GM21825 (cell line): Measurements from ENCODE around the gene KRTCAP2.

Experiments used
- ATAC-seq: cut with Tn5 transposase; IDR thresholded peaks from one replicate; pipeline ENCODE4 v1.9.1; 2021; ENCODE audit warnings: mild to moderate bottlenecking, moderate library complexity; ENCODE audit not compliant: unreplicated experiment

Gene KRTCAP2

GRCh38 chr1:155184835-155185782, 12.0 kb upstream of the KRTCAP2 start:
- ATAC-seq, result peak; percentile 82

DNA sequence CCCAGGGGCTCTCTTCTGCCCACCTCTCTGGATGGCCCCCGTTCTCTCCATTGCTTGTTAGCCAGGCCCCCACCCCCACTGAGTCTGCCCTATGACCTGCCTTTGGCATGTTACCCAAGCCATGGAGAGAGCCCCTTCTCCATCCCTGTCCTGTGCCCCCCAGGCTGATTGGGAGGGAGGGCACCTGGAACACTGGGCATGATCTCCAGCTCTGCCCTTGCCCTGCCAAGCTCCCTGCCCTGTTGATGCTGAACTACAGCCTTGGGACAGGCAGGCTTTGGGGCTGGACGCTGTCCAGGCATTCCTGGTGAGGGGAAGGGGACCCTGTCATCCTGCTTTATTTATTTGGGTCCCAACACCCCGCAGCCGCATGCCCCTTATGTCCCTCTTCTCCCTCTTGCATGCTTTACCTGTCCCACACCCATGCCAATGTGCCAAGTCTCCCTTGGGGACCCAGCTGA, 11.3 kb upstream of the KRTCAP2 start:
- no peak for ATAC-seq

DNA sequence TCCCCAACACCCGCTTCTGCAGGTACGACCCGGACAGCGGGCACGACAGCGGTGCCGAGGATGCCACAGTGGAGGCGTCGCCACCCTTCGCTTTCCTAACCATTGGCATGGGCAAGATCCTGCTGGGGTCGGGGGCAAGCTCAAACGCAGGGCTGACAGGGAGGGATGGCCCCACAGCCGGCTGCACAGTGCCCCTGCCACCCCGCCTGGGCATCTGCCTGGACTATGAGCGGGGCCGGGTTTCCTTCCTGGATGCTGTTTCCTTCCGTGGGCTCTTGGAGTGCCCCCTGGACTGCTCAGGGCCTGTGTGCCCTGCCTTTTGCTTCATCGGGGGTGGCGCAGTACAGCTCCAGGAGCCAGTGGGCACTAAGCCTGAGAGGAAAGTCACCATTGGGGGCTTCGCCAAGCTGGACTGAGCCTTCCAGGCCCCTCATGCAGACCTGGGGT, 10.7 kb upstream of the KRTCAP2 start:
- no peak for ATAC-seq

DNA sequence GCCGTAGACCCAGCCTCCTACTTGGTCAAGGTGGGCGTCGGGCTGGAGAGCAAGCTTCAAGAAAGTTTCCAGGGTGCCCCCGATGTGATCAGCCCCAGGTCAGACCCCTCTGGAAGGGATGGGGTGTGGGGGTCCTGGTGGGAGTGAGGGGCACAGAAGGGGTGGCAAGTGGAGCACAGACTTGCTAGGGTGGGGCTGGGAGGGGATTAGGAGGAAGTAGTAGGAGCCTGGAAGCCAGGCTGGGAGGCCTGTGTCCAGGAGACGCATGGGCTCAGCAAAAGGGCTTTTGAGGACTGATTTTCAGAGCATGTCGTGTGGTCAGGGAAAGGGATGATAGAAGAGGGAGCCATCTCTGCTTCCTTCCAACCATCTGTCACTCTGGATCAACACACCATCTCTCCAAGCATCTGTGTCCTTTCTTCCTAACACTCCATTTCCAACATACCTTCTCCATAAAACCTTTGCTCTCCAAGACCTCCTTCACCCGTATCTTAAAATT, 9.0 kb upstream of the KRTCAP2 start:
- no peak for ATAC-seq

DNA sequence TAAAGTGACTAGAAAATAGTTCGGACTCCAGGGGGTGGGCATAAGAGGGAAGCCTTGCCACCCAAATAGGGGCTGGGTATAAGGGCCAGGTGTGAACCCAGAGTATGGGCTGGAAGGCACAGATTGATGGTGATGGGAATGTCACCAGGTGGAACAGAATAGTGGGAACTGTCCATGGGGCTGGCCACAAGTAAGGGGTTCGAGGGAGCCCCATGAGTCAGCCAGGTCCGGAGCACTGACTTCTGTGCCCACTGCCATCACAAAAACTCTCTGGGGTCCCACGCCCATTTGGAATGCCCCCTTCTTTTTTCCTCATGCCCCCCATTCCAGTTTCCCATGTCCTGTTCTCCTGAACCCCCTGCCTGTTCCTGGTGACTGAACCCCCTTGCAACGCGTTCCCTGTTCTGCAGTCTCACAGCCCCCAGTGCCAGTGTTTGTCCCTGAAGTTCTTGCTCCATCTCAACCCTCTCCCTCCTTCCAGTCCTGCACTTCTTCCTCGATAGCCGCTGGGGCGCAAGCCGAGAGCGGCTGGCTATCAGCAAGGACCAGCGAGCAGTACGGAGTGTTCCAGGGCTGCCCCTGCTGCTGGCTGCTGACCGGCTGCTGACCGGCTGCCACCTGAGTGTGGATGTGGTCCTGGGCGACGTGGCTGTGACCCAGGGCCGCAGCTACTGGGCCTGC, 8.4 kb upstream of the KRTCAP2 start:
- ATAC-seq, result no peak

- ATAC-seq, result no peak
These were observed 6.3 kb upstream of the KRTCAP2 start for GRCh38 chr1:155179112-155180031.

GRCh38 chr1:155178441-155179111, 5.5 kb upstream of the KRTCAP2 start:
- ATAC-seq, result no peak

DNA sequence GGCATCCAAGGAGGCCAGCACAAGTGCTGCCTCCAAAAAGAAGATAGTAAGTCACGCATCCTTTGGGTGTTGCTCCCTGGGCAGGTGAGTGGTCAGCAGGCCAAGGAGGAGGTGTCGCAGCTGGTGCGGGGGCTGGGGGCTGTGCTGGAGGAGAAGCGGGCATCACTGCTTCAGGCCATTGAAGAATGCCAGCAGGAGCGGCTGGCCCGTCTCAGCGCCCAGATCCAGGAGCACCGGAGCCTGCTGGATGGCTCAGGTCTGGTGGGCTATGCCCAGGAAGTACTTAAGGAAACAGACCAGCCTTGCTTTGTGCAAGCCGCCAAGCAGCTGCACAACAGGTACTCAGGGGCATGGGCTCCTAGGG, 4.8 kb upstream of the KRTCAP2 start:
- no peak for ATAC-seq

DNA sequence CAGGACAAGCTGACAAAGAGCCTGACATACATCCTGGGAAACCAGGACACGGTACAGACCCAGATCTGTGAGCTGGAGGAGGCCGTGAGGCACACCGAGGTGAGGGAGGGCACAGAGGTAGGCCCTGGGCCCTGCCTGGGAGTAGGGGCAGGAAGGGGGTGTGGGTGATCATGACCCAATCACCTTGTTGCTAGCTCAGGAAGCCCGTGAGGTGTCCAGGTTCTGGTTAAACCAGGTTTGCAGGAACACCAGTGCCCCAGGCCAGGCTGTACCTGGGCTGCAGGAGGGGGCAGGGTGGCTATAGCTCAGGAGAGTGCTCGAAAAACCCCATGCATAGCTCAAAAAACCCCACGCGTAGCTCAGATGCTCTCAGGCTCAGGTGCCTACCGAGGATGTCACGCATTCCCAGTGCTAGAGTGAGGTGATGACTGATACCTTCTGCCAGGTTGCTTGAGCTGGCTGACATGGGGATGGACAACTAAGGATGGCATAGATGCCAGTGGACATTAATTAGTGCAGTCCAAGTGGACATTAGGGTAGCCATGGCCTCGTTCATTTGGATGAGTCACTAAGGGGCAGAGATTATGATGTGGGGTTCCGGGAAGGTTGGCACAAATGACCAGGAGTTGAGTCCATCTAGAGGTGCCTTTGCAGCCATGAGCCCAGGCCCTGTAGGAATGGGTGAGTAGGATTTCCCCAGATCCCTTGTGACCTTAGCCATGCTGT, 4.3 kb upstream of the KRTCAP2 start:
- no peak for ATAC-seq

DNA sequence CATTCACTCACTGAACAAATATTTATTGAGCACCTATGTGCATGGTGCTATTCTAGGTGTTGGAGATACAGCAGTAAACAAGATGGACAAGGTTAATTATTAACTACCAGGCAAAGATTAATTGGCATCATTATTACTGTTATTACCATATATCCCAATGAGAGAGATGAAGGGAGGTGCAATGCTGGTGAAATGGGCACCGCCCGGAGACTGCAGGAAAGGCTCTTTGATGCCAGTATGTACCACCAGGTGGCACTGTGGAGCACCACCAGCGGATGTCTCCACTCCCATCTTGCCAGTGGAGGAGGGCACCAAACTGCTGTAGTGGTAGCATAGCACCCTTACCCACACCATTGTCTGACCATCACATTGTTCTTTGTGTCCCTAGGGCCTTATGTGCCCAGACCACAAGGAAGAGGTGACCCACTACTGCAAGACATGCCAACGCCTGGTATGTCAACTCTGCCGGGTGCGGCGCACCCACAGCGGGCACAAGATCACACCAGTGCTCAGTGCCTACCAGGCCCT, 3.5 kb upstream of the KRTCAP2 start:
- ATAC-seq, result no peak

- ATAC-seq, result no peak
These were observed 2.8 kb upstream of the KRTCAP2 start for GRCh38 chr1:155175927-155176371.

DNA sequence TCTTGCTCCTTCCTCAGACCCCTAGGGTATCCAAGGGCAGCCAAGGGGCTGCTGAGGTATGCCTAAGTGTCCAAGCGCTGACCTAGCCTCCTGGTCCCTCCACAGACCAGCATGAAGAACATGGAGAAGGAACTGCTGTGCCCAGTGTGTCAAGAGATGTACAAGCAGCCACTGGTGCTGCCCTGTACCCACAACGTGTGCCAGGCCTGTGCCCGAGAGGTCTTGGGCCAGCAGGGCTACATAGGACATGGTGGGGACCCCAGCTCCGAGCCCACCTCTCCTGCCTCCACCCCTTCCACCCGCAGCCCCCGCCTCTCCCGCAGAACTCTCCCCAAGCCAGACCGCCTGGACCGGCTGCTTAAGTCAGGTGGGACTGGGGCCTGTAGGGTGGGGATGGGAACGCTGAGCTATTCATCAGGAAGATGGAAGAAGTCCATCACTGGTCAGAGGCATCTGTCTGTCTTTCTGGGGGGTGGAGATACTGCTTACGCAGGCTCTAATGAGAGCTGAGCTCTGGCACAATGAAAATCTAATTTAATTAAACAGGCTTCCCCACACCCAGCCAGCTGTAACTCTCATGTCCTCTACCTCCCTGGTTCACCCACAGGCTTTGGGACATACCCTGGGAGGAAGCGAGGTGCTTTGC, 2.3 kb upstream of the KRTCAP2 start:
- ATAC-seq, result no peak

- no peak for ATAC-seq
These were observed 1.5 kb upstream of the KRTCAP2 start for GRCh38 chr1:155174324-155175280.

GRCh38 chr1:155173478-155174323, 597 bp upstream of the KRTCAP2 start, which contains the start of gene TRIM46:
TSS of gene TRIM46 (plus strand) at chr1:155173849. CDS start at chr1:155173967, 118 bp downstream.
- ATAC-seq, result no peak

DNA sequence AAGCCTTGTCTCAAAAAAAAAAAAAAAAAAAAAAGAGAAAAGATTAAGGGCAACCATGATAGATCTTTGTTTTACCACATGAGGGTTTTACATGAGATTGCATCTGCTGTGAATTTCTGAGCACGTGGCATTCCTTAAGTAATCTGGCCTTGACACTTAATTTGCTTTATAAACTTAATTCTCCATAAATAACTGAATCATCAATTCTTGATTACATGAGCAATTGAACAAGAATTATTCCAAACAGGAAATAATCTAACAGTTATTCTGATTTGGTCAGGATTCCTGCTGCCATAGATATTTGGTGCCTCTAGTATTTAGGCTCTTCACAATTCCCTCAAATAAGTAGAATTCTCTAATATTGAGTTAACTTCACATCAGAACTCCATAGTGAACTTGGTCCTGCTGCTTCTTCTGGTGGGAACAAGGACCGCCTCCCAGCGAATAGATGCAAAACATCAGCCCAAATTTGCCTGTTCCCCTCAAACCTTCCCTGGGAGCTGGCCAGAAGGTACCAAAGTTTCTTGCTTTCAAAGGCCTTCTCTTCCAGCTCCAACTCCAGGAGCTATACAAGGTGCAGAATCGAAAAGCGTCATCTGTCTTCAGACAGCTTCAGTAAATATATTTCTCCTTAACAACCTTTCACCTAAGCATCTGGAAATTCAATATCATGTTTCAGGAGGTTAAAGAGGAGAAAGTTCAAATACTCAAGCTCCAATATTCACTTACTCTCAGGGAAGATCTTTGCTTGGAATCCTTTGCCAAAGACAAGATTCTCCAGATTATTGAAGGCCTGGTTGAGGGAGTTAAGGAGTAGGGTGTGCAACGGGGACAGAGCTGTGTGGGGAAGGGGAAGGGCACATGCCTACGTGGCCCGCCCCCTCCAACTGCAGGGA, 1.0 kb downstream of the KRTCAP2 start:
- peak; percentile 11 for ATAC-seq

GRCh38 chr1:155170806-155171205, 2.3 kb downstream of the KRTCAP2 start:
- no peak for ATAC-seq
